DMS53 (cell line): ENCODE measurements around the gene PDE4DIP.
"Not testable (repeated sequence)": the region's sequence is repeated elsewhere in the genome, so short reads cannot be mapped to it uniquely, and the experiment has no call there.

Source experiments
- DNase-seq: peaks from one replicate; lab custom pipeline; 2025; lab: John Stamatoyannopoulos, UW

Gene PDE4DIP

DNA sequence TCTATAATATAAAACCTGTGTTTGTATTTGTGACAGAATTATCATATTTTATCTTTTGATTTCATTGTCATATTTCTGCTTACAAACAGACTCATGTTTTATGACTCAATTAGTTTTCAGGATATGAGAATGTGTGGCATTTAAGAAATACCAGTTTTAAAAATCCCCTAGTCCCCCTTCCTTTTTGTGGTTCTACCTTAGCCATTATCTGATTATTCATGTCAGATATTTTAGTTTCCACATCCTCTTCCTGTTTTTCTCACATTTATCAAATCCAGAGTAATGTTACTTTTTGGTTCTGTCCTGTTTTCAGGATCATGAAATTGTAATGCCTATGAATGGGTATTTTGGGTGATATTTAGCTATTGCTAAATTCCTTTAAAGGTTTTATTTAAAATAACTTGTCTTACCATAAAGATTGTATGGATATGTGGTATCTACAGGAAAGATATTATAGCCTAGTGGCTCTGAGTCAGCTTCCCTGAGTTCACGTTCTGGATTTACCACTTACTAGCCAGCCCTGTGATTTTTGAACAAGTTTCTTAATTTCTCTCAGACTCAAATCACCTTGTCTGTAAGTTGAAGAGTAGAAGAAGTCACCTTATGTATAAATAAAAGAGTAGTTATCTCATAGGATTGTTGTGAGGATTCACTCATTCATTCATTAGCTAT lies 131.8 kb downstream of the PDE4DIP start:
- DNase-seq = not testable (repeated sequence)

DNA sequence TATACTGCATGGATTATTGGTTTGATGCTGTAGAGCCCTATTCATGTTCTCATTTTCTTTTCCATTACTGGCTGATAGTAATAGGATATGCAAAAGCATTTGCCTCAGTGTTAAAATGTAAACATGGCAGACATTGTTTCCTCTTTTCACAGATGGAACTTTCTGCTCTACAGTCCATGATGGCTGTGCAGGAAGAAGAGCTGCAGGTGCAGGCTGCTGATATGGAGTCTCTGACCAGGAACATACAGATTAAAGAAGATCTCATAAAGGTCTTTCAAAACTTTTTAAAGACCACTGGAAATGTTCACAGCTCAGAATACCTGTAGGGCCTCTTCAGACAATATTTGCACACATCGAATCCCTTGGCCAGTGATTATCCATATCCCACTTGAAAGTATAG lies 133.6 kb downstream of the PDE4DIP start:
- DNase-seq = not testable (repeated sequence)

DNA sequence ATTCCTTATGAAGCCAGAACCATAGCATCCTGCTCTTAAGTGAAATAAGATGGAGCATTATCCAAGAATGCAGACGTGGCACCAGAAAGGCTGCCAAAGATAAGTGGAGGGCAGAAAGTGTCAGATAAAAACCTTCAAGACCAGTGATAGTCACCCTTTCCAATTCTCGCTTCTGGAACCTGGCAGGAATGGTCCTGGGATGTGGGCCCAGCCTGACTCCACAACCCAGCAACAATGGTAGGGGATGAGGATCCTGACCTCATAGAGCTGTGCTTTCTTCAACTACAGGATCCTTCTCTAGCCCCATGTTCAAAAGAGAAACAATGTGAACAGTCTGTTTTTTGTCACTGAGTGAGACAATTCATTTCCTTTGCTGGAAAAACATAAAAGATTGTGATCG lies 145.2 kb downstream of the PDE4DIP start:
- DNase-seq = not testable (repeated sequence)

DNA sequence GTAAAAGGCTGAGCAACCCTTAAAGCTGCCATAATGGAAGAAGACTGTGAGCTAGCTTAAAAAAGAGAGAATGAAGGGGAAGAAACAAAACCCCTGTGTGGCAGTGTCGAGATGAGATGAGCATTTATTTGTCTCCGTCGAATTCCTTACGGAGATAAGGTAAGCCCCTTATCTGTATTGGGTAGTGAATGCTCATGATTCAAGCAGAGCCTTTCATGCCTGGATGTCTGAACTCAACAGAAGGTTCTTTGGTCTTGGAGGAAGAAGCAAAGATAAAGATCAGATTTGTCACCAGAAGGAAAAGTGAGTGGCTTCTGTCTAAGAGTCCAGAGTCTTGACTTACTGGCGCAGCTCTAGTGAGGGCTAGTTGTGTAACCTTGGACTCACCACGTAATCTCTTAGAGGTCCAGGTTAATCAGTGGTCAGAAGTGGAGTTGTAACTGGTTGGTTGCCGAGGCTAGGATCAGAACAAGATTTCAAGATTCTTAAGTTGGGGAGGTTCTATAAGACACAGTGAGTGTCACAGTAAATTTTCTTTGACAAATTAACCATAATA lies 146.1 kb downstream of the PDE4DIP start:
- DNase-seq = not testable (repeated sequence)

DNA sequence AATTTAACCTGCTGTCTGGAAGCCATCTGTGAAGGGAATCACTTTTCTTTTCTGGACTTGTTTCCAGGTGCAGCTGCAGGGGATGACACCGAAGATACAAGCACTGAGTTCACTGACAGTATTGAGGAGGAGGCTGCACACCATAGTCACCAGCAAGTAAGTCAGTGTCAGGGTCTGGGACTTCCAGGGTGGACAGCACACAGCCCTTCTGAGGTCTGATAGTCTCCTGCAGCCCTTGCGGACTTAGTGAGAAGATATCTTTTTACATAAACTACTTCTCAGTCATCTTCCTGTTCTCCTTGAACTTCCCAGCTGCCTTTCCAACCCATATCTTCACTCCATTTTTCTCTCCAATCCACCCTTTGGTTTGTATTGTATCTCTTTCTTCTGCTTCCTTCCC lies 147.6 kb downstream of the PDE4DIP start:
- not testable (repeated sequence) for DNase-seq

DNA sequence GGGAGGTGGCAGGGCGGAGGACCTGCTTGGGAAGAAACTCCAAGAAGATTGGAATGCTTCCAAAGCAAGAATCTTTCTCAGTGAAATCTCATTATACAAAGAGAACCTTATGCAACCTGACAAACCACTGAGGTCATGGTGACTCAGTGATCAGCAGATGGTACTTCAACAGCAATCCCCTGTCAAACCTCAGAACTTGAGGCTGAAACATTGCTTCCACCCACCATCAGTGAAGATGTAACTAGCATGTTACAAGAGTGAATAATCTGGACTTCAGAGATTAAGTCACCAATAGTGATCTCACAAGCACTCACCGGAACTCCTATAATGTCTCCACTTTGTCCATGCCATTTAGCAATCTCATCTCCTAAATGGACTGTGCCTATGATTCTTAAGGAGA lies 148.1 kb downstream of the PDE4DIP start:
- DNase-seq = not testable (repeated sequence)

DNA sequence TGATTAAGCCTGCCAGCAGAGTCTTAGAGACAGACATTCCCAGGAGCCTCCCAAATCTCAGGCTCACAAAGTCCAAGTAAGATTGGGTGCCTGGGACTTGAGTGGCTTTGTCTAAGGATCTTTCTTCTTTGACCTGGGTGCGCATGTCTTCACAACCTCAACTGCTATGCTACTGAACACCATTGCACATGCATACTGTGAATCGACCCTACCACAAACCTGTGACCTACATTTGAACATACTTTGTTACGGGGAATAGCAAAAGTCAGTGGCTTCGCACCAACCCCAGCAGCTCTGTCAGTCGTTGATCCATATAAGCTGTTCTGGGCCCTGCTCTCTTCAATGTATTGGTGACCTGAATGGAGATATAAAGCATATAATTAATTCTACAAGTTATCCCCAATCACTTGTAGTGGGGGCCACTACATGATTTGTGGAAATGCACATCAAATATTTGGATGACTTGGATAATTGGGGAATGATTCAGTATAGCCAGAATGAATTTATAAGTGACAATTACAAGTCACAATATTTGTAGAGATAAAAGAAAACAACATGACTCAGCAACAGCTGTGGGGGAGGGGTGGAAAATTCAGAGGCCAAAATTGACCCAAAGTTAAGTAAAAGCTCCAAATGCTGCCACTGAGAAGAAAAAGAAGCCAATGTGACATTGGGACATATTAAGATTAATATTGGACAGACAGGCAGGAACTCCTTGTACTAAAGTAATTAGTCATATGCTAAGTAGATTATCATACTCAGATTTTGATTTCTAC lies 152.4 kb downstream of the PDE4DIP start:
- peak; percentile 2 for DNase-seq

DNA sequence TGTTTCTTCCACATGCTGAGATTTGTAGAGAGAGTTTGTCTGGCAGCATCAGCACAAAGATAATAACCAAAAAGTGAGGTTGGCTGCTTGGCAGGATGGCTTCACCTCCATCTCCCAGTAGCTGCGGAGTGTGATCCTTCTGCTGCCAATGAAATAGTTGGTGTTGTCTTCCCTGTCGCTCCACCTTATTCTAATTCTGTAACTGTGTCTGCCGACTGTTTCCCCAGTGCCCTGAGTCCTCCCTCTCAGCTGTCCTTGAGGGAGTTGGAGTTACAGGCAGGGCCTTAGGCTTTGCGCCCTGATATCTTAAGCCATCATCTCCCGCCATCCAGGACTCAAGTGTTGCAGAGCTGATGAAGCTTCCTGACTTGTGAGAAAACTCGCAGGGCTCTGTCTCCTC lies 153.2 kb downstream of the PDE4DIP start:
- not testable (repeated sequence) for DNase-seq

DNA sequence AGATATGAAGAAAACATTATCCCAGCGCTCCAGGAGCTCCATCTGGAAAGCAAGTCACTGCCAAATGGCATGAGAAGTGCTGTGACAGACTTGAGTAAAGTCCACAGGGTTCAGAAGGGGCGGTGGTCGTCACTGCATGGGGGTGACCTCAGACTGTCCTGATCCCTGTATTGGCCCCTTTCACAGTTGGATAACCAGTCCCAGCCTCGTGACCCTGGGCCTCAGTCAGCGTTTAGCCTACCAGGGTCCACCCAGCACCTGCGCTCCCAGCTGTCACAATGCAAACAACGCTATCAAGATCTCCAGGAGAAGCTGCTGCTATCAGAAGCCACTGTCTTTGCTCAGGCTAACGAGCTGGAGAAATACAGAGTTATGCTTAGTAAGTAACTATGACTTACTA lies 158.4 kb downstream of the PDE4DIP start:
- DNase-seq = not testable (repeated sequence)

DNA sequence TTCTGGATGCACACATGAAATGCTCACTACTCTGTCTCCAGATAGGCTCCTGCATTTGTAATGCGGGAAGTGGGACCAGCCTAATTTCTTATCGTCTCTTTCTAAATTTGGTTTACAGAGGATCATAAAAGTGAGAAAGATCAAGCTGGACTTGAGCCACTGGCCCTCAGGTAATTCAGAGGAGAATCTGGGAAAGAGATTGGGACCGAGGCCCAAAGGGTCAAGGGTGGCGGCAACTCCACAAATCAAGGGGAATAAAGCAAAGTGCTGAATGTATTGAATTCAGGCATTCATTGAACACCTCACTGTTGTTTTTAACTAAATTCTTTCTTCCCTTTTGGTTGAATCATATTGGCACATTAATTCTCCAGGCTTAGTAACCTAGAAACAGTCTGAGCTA lies 164.1 kb downstream of the PDE4DIP start:
- not testable (repeated sequence) for DNase-seq

DNA sequence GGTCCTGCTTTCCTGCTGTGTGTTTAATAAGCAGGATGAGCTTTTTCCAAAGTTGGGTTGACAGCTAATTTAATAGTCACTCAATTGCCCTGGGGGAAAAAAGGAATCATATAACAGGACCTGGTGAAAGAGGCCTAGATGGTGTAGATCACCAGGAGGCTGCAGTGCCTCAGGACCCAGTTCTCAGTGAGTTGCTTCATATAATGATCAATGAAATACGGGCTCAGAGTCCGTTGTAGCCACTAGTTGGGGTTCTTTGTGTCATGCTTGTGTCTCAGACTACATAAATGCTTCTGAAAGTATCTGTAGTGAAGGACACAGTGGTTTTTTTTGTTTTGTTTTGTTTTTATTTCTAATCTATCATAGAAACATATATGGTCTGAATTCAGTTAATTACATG lies 164.5 kb downstream of the PDE4DIP start:
- DNase-seq = not testable (repeated sequence)

DNA sequence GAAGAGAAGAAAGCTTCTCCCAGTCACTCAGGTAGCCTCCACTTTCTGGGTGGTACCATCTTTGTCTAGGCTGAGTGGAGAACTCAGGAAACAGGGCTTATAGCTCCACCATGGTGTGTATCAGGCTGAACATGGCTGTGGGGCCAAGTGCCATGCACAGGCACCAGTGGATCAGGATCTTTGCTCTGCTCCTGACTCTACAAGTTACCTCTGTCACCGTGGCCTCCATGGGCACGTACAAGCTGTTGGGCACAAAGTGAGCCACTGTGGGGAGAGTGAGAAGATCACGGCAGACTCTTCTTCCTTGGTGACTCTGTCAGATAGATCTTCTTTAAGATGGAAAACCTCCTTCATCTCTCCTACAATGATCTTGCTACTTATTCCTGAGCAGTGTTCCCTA lies 165.5 kb downstream of the PDE4DIP start:
- DNase-seq = not testable (repeated sequence)

DNA sequence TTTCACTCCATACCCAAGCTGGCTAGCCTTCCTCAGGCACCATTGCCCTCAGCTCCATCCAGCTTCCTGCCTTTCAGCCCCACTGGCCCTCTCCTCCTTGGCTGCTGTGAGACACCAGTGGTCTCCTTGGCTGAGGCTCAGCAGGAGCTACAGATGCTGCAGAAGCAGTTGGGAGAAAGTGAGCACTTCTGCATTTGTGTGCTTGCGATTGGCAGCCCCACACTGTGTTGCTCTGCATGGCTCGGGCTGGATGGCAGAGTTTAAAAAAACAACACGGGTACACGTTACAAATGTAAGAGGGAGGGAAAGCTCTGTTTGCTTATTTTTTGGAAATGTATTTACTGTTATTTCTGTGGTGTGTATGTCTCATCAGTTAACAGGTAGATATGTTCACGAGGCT lies 168.4 kb downstream of the PDE4DIP start:
- DNase-seq = not testable (repeated sequence)

DNA sequence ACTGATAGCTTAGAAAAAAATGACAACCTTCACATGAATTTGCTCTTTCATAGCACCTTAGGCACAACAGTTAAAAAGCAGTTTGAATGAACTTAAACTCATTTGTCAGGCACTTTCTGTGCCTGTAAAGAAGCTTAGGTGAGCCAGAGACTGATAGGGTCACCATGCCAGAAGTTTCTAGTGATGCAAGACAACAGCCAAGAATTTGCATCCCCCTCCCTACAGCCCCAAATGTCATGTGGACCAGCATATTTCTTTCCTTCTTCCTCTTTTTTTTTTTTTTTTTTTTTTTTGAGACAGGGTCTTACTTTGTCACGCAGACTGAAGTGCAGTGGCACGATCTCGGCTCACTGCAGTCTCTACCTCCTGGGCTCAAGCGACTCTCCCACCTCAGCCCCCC lies 169.3 kb downstream of the PDE4DIP start:
- DNase-seq = not testable (repeated sequence)

DNA sequence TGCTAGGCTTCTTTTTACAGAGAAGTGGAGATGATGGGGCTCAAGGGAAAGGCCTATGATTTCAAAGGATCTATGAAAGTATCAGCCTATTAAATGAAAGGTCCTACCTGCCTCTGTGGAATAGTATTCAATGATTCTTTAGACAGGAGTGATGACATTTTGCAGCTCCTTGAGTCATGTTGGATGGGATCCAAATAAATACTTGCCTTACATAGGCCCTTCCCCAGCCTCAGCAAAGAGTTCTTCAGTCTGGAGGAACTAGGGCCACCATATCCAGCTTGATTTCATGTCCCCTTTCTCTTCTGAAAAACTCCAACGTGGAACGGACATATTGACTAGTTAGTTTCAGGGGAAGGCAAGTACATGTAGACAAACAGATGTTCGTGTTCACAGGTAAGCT lies 171.3 kb downstream of the PDE4DIP start:
- not testable (repeated sequence) for DNase-seq

DNA sequence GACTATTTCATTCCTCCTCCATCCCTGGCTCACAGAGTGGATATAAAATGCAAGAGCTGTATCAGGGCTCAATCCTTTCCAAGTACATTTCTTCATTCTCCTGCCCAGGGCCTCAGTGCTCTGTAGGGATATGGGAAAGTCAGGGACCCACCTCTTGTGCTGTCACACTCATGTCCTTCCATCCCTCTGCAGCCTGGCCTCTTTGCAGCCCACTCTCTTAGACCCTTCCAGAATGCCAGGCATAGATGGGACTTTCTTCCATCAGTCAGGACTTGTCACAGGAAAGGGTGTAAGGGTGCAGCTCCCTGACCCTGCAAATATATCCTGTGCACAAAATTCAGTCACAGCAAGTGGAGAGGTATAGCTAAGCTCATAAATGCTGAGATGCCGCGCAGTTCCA lies 172.4 kb downstream of the PDE4DIP start:
- not testable (repeated sequence) for DNase-seq

DNA sequence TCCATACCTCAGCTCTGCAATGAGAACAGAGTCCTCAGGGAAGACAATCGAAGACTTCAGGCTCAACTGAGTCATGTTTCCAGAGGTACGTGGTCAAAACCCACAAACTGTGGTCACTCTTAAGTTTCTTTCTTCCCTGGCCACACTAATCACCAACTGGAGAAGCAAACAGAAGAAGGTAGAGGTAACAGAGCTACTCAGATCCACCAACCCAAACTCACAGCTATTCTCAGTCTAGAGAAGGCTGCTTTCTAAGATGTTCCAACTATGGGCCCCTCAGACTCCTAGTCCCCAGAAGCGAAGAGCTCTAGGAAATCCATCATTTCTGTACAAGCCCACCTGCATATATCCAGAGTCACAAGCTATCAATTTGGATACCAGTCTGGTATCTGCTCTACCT lies 174.3 kb downstream of the PDE4DIP start:
- DNase-seq = not testable (repeated sequence)

DNA sequence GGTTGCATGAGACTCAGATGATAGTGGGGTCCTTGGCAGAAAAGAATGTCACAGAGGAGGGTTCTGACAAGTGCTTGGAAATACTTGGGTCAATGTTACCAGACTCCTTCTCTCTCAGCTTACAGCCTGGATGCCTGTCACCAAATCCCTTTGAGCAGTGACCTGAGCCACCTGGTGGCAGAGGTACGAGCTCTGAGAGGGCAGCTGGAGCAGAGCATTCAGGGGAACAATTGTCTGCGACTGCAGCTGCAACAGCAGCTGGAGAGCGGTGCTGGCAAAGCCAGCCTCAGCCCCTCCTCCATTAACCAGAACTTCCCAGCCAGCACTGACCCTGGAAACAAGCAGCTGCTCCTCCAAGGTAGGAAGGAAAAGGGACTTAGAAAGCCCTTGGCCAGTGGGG lies 180.1 kb downstream of the PDE4DIP start:
- not testable (repeated sequence) for DNase-seq

DNA sequence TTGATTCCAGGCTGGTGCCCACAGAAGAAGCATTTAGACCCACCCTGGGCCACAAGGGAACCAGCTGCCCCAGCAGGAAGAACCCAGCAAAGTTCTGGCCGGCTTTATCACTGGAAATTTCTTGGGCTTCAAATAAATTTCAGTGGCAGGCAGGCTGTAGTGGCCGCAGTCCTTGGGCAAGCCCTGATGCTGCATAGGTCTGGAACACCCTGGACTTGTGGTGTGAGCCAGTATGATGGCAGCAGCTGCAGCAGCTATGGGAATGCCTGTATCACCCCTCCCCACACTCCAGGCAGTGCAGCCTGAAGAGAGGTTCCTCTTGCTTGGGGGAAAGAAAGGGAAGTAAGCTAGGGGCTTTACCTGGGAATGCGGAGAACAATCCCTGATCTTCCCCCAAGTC lies 189.7 kb downstream of the PDE4DIP start:
- DNase-seq = not testable (repeated sequence)

DNA sequence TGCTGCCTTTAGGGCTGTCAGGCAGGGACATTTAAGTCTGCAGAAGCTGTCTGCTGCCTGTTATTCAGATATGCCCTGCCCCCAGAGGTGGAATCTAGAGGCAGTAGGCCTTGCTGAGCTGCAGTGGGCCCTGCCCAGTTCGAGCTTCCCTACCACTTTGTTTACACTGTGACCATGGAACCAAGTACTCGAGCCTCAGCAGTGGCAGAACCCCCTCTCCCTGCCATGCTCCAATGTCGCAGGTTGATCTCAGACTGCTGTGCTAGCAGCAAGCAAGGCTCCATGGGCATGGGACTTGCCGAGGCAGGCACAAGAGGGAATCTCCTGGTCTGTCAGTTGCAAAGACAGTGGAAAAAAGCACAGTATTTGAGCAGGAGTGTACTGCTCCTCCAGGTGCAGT lies 198.8 kb downstream of the PDE4DIP start:
- not testable (repeated sequence) for DNase-seq

DNA sequence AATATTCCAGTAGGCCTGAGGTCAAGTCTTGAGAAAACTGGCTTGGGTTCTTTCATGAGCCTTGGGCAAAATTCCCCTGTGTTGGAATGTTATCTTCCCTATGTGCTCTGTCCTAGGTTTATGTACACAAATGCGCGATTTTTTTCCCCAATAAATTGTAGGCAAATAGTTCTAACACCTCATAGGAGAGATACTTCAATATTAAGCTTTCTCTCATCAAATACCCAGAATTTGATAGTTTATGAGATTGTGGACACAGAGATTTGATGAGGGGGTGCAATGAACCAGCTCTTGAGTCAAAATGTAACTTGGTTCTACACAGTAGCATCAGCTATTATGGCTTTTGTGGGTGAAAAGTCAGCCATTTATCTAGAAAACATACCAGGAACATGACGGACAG lies 220.4 kb downstream of the PDE4DIP start:
- not testable (repeated sequence) for DNase-seq

DNA sequence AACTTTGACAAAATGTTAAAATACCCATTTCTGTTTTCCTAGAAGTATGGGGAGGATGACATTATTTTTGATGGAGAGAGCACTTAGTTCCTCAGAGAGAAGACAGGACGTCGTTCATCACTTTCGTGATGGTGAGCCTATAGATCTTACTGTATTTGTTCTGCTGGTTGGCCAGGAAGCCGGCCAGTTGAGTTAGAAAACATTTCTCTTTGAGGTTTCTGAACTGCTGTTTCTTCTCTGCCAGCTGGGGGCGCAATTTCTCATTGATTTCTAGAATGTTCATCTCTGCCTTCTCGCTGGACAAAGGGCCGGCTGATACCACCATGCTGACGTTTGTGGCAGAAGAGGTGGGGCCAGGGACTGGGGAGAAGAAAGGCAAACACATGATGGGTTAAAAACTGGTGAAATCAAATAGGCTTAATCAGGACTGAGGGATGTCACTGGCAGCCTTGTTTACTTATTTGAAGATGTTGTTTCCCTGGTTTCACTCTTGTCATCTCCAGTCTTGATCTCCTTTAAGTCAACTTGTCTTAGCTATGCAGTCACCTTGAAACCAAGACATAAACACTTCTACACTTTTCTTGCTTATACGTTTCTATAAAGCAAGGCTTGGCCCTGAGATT lies 231.4 kb downstream of the PDE4DIP start:
- not testable (repeated sequence) for DNase-seq
